NCI-H345 treated with DMSO at 0.1 percent for 48 hours (cell line): ENCODE results near the gene EHMT2.

Experiments used
- DNase-seq: peaks from one replicate; lab custom pipeline; 2025; ENCODE audit not compliant: unreplicated experiment; lab: John Stamatoyannopoulos, UW

The EHMT2 gene

GRCh38 chr6:31889331-31889972 lies 8.0 kb downstream of the EHMT2 start:
- no peak for DNase-seq

- no peak for DNase-seq
Observed at GRCh38 chr6:31888276-31889258, 8.9 kb downstream of the EHMT2 start.

- no peak for DNase-seq
Observed at GRCh38 chr6:31887173-31888007, 10.1 kb downstream of the EHMT2 start.

GRCh38 chr6:31886541-31886991 lies 10.9 kb downstream of the EHMT2 start:
- no peak for DNase-seq

- DNase-seq = no peak
Observed at GRCh38 chr6:31884528-31885035, 12.9 kb downstream of the EHMT2 start.

- no peak for DNase-seq
Observed at GRCh38 chr6:31883676-31884075, 13.8 kb downstream of the EHMT2 start.

GRCh38 chr6:31882344-31882743 lies 15.2 kb downstream of the EHMT2 start:
- no peak for DNase-seq

GRCh38 chr6:31881136-31881859 lies 16.2 kb downstream of the EHMT2 start:
- no peak for DNase-seq

- DNase-seq = no peak
Observed at GRCh38 chr6:31880616-31881015, 16.9 kb downstream of the EHMT2 start.

GRCh38 chr6:31879901-31880300 lies 17.6 kb downstream of the EHMT2 start:
- DNase-seq = no peak

GRCh38 chr6:31879143-31879542 lies 18.4 kb downstream of the EHMT2 start:
- no peak for DNase-seq

GRCh38 chr6:31878726-31879125 lies 18.8 kb downstream of the EHMT2 start, which contains the start of gene SLC44A4:
Gene SLC44A4 (minus strand): TSS chr6:31878997. CDS start chr6:31878980, 17 bp downstream.
- DNase-seq = no peak

- DNase-seq = no peak
Observed at GRCh38 chr6:31878222-31878621, 19.3 kb downstream of the EHMT2 start.

GRCh38 chr6:31877651-31878161 lies 19.8 kb downstream of the EHMT2 start:
- no peak for DNase-seq

GRCh38 chr6:31877125-31877650 lies 20.3 kb downstream of the EHMT2 start:
- DNase-seq = no peak

GRCh38 chr6:31876357-31876756 lies 21.1 kb downstream of the EHMT2 start:
- no peak for DNase-seq

GRCh38 chr6:31875877-31876276 lies 21.6 kb downstream of the EHMT2 start:
- DNase-seq = no peak

GRCh38 chr6:31874836-31875572 lies 22.5 kb downstream of the EHMT2 start:
- no peak for DNase-seq

- DNase-seq = no peak
Observed at GRCh38 chr6:31874084-31874670, 23.3 kb downstream of the EHMT2 start.
